ENCODE data around the gene C1QA. TPM values are rescaled to one million over a fixed set of nuclear protein-coding genes. Genes with fewer than 3 reads are reported as not detected.

The C1QA gene
- polyA plus RNA-seq, 1 donor from 2014 or later: not detected

- no peaks in the 10 kb centered on the region for H3F3A ChIP-seq (ENCODE audit: insufficient read depth, low read length, poor library complexity, severe bottlenecking)
- H4K20me1 ChIP-seq (ENCODE audit: insufficient read depth): no peaks in the 10 kb centered on the region
- no peaks in the 10 kb centered on the region for H3K27me3 ChIP-seq (ENCODE audit: insufficient read depth, low read depth, low read length)
- H3K36me3 ChIP-seq (ENCODE audit: insufficient read depth, low read length): no peaks in the 10 kb centered on the region
- H3K9me3 ChIP-seq (ENCODE audit: low read length): no peaks in the 10 kb centered on the region
- H3K9ac ChIP-seq (ENCODE audit: low read length): no peak overlapping the region
- H3K79me2 ChIP-seq (replicated peaks; ENCODE audit: insufficient read depth, low read length): no peaks in the 10 kb centered on the region
- no peak overlapping the region for H3K4me2 ChIP-seq (ENCODE audit: low read length)
- no peak overlapping the region for H2AFZ ChIP-seq (ENCODE audit: low read depth, low read length)
- no peaks in the 10 kb centered on the region for H3K9me2 ChIP-seq (ENCODE audit: insufficient read depth, low read length)
- TF ChIP-seq, protein P1, sequence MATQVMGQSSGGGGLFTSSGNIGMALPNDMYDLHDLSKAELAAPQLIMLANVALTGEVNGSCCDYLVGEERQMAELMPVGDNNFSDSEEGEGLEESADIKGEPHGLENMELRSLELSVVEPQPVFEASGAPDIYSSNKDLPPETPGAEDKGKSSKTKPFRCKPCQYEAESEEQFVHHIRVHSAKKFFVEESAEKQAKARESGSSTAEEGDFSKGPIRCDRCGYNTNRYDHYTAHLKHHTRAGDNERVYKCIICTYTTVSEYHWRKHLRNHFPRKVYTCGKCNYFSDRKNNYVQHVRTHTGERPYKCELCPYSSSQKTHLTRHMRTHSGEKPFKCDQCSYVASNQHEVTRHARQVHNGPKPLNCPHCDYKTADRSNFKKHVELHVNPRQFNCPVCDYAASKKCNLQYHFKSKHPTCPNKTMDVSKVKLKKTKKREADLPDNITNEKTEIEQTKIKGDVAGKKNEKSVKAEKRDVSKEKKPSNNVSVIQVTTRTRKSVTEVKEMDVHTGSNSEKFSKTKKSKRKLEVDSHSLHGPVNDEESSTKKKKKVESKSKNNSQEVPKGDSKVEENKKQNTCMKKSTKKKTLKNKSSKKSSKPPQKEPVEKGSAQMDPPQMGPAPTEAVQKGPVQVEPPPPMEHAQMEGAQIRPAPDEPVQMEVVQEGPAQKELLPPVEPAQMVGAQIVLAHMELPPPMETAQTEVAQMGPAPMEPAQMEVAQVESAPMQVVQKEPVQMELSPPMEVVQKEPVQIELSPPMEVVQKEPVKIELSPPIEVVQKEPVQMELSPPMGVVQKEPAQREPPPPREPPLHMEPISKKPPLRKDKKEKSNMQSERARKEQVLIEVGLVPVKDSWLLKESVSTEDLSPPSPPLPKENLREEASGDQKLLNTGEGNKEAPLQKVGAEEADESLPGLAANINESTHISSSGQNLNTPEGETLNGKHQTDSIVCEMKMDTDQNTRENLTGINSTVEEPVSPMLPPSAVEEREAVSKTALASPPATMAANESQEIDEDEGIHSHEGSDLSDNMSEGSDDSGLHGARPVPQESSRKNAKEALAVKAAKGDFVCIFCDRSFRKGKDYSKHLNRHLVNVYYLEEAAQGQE (IDR thresholded peaks at IDR 0.05; ENCODE audit: borderline replicate concordance): no peak
- TF ChIP-seq TAF1 (IDR thresholded peaks at IDR 0.05; ENCODE audit: low read depth): no peak
- TF ChIP-seq EP300 (conservative IDR thresholded peaks at IDR 0.05; ENCODE audit: poor library complexity, severe bottlenecking): no peak
- no peak overlapping the region for H3K27ac ChIP-seq (ENCODE audit: low read length)
- no peak overlapping the region for H3K4me3 ChIP-seq (ENCODE audit: low read length)
Observed at GRCh38 chr1:22658385-22659163, 22.1 kb downstream of the C1QA start.

DNA sequence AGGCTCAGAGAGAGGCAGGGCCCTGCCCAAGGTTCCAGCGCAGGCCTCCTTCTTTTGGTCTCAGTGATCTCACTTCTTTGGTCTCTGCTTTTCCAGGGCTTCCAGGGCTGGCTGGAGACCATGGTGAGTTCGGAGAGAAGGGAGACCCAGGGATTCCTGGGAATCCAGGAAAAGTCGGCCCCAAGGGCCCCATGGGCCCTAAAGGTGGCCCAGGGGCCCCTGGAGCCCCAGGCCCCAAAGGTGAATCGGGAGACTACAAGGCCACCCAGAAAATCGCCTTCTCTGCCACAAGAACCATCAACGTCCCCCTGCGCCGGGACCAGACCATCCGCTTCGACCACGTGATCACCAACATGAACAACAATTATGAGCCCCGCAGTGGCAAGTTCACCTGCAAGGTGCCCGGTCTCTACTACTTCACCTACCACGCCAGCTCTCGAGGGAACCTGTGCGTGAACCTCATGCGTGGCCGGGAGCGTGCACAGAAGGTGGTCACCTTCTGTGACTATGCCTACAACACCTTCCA is 24.4 kb downstream of the C1QA start:
- Histone ChIP-seq H4K20me1 (ENCODE audit: insufficient read depth) (no peaks in the 10 kb centered on the region), H3K4me2 (ENCODE audit: low read length) (no peak overlapping the region), H3K36me3 (ENCODE audit: insufficient read depth, low read length) (no peaks in the 10 kb centered on the region), H3F3A (ENCODE audit: insufficient read depth, low read length, poor library complexity, severe bottlenecking) (no peaks in the 10 kb centered on the region), H3K79me2 (replicated peaks; ENCODE audit: insufficient read depth, low read length) (no peaks in the 10 kb centered on the region), H3K9me2 (ENCODE audit: insufficient read depth, low read length) (no peaks in the 10 kb centered on the region), H3K9ac (ENCODE audit: low read length) (no peak overlapping the region), H2AFZ (ENCODE audit: low read depth, low read length) (no peak overlapping the region), H3K9me3 (ENCODE audit: low read length) (no peaks in the 10 kb centered on the region), H3K4me3 (ENCODE audit: low read length) (no peak overlapping the region), H3K27me3 (ENCODE audit: insufficient read depth, low read depth, low read length) (no peaks in the 10 kb centered on the region), H3K27ac (ENCODE audit: low read length) (no peak overlapping the region)
- TF ChIP-seq TAF1 (IDR thresholded peaks at IDR 0.05; ENCODE audit: low read depth) (no peak), MXI1 (conservative IDR thresholded peaks at IDR 0.05; ENCODE audit: poor library complexity, severe bottlenecking) (no peak), SMC3 (conservative IDR thresholded peaks at IDR 0.05; ENCODE audit: poor library complexity) (no peak), EZH2 (IDR thresholded peaks at IDR 0.05; ENCODE audit: borderline replicate concordance, insufficient read depth, low read length, poor library complexity, severe bottlenecking) (no peak), POLR2AphosphoS5 (IDR thresholded peaks at IDR 0.05) (no peak), RAD21 (conservative IDR thresholded peaks at IDR 0.05) (no peak)
- TF ChIP-seq, protein P1 (IDR thresholded peaks at IDR 0.05; ENCODE audit: borderline replicate concordance): no peak
- TF ChIP-seq, protein P2, sequence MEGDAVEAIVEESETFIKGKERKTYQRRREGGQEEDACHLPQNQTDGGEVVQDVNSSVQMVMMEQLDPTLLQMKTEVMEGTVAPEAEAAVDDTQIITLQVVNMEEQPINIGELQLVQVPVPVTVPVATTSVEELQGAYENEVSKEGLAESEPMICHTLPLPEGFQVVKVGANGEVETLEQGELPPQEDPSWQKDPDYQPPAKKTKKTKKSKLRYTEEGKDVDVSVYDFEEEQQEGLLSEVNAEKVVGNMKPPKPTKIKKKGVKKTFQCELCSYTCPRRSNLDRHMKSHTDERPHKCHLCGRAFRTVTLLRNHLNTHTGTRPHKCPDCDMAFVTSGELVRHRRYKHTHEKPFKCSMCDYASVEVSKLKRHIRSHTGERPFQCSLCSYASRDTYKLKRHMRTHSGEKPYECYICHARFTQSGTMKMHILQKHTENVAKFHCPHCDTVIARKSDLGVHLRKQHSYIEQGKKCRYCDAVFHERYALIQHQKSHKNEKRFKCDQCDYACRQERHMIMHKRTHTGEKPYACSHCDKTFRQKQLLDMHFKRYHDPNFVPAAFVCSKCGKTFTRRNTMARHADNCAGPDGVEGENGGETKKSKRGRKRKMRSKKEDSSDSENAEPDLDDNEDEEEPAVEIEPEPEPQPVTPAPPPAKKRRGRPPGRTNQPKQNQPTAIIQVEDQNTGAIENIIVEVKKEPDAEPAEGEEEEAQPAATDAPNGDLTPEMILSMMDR (IDR thresholded peaks at IDR 0.05; ENCODE audit: poor library complexity, severe bottlenecking): no peak

All from neural cell (in vitro differentiated cells).